Osteocyte (in vitro differentiated cells): Measurements from ENCODE around the gene SECISBP2. TPM values are rescaled to one million over a fixed set of nuclear protein-coding genes. Genes with fewer than 3 reads are reported as not detected.

Source experiments
- DNase-seq: peaks from one replicate; pipeline ENCODE4 v3.0.0; 2021; ENCODE audit warnings: mixed read lengths; ENCODE audit not compliant: unreplicated experiment; ENCODE audit errors: extremely low spot score
- H3K27ac Mint-ChIP-seq: one replicate; pipeline ENCODE4 v1.8.0; 2021; ENCODE audit warnings: mild to moderate bottlenecking, mixed read lengths; ENCODE audit not compliant: unreplicated experiment
- H3K27me3 Mint-ChIP-seq: one replicate; pipeline ENCODE4 v1.8.0; 2021; ENCODE audit warnings: mixed read lengths; ENCODE audit not compliant: unreplicated experiment
- H3K36me3 Mint-ChIP-seq: one replicate; pipeline ENCODE4 v1.8.0; 2021; ENCODE audit warnings: mixed read lengths; ENCODE audit not compliant: unreplicated experiment
- H3K4me1 Mint-ChIP-seq: one replicate; pipeline ENCODE4 v1.8.0; 2021; ENCODE audit warnings: mixed read lengths; ENCODE audit not compliant: unreplicated experiment
- H3K4me3 Mint-ChIP-seq: one replicate; pipeline ENCODE4 v1.8.0; 2021; ENCODE audit warnings: mild to moderate bottlenecking, moderate library complexity, mixed read lengths; ENCODE audit not compliant: unreplicated experiment
- H3K9me3 Mint-ChIP-seq: one replicate; pipeline ENCODE4 v1.8.0; 2021; ENCODE audit warnings: mixed read lengths; ENCODE audit not compliant: unreplicated experiment
- CTCF ChIP-seq: fragments of 200-600 bp; sonication (generic); IDR thresholded peaks from 2 replicates; pipeline ENCODE4 v1.5.0; 2021; ENCODE audit warnings: antibody characterized with exemption, mild to moderate bottlenecking, moderate library complexity
- total RNA-seq: library from RNA; stranded (reverse); gene quantifications from 2 replicates; pipeline ENCODE4 v1.2.1, GENCODE V29; 2021

Gene SECISBP2
- total RNA-seq, 1 donor from 2014 or later, result 31.5 TPM

GRCh38 chr9:89358985-89359384 is 40.7 kb downstream of the SECISBP2 start:
- no peak for DNase-seq
- Mint-ChIP-seq H3K27ac (no peak overlapping the region), H3K36me3 (peaks cover 65% of the 10 kb centered on the region), H3K9me3 (no peaks in the 10 kb centered on the region), H3K4me1 (no peaks in the 10 kb centered on the region), H3K4me3 (no peak overlapping the region), H3K27me3 (no peaks in the 10 kb centered on the region)
- TF ChIP-seq CTCF, result no peak

GRCh38 chr9:89359751-89360261 is 41.5 kb downstream of the SECISBP2 start:
- peaks cover 57% of the 10 kb centered on the region for H3K36me3 Mint-ChIP-seq
- DNase-seq, result no peak
- no peaks in the 10 kb centered on the region for H3K9me3 Mint-ChIP-seq
- TF ChIP-seq CTCF, result no peak
- no peaks in the 10 kb centered on the region for H3K4me1 Mint-ChIP-seq
- no peak overlapping the region for H3K4me3 Mint-ChIP-seq
- H3K27ac Mint-ChIP-seq, result no peak overlapping the region
- no peaks in the 10 kb centered on the region for H3K27me3 Mint-ChIP-seq

DNA sequence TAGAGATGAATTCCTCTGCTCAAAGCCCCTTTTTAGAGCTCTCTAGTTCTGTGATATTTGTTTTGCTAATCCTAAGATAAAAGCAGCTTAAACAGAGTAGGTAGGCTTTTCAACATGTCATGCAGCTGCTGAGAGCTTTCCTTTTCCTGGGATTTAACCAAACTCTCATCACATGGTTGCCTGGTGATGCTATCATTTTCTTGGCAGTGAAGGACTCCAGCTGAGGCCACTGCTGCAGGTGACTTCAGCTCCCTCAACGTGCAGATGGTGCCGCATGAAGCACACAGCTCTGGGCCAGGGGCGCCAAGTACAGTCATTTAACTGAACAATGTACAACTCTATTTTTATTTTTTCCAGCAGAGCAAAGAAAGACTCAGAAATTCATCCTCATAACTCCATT is 42.2 kb downstream of the SECISBP2 start:
- no peak for TF ChIP-seq CTCF
- H3K27me3 Mint-ChIP-seq, result no peaks in the 10 kb centered on the region
- no peaks in the 10 kb centered on the region for H3K4me1 Mint-ChIP-seq
- H3K4me3 Mint-ChIP-seq, result no peak overlapping the region
- no peak overlapping the region for H3K27ac Mint-ChIP-seq
- no peaks in the 10 kb centered on the region for H3K9me3 Mint-ChIP-seq
- DNase-seq, result no peak
- H3K36me3 Mint-ChIP-seq, result peaks cover 50% of the 10 kb centered on the region

- H3K4me3 Mint-ChIP-seq, result no peak overlapping the region
- no peak for DNase-seq
- H3K36me3 Mint-ChIP-seq, result peaks cover 46% of the 10 kb centered on the region
- no peak overlapping the region for H3K27ac Mint-ChIP-seq
- H3K27me3 Mint-ChIP-seq, result no peaks in the 10 kb centered on the region
- H3K4me1 Mint-ChIP-seq, result no peaks in the 10 kb centered on the region
- H3K9me3 Mint-ChIP-seq, result no peaks in the 10 kb centered on the region
- TF ChIP-seq CTCF, result no peak
Observed at GRCh38 chr9:89361031-89361430, 42.7 kb downstream of the SECISBP2 start.

GRCh38 chr9:89361816-89362646 is 43.7 kb downstream of the SECISBP2 start:
- no peak for DNase-seq
- H3K9me3 Mint-ChIP-seq, result no peaks in the 10 kb centered on the region
- H3K36me3 Mint-ChIP-seq, result peaks cover 38% of the 10 kb centered on the region
- no peak overlapping the region for H3K4me3 Mint-ChIP-seq
- H3K27me3 Mint-ChIP-seq, result no peaks in the 10 kb centered on the region
- H3K4me1 Mint-ChIP-seq, result no peaks in the 10 kb centered on the region
- H3K27ac Mint-ChIP-seq, result no peak overlapping the region
- TF ChIP-seq CTCF, result no peak
